Sigmoid colon (tissue), 3 donors: Measurements from ENCODE around the gene GSG1L.

Experiments used
- CTCF ChIP-seq, 4 experiments: fragments of 450-650 bp in 3 of 4; fragments of 200-600 bp in 1 of 4; IDR thresholded peaks; one replicate each; pipeline ENCODE4 v1.5.1; 2016 to 2019; ENCODE audit warnings: antibody characterized with exemption in 4 of 4, mild to moderate bottlenecking in 3 of 4, moderate library complexity in 2 of 4
- POLR2A ChIP-seq, 2 donors: fragments of 450-650 bp; IDR thresholded peaks; one replicate each; pipeline ENCODE4 v1.6.1; 2016; ENCODE audit warnings: antibody characterized with exemption in 2 of 2, mild to moderate bottlenecking in 2 of 2, moderate library complexity in 2 of 2

DNA sequence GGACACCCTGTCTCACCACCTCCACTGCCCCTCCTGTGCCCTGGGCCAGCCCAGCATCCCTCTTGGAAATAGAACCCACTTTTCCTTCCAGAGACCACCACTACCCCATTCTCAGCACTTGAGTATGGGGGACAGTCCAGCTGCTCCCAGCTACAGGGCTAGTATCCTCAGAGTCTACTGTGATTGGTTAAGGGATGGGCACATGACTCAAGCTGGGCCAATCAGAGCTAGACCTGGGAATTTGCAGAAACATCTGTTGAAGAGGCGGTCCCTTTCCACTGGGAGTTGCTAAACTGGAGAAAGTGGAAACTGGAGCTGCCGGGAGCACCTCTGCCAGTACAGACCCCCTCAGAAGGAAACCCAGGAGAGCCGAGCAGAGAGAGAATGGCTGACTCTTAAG is 156.6 kb downstream of the GSG1L start:
- TF ChIP-seq POLR2A (IDR thresholded peaks at IDR 0.05) (no peak), CTCF (IDR thresholded peaks at IDR 0.05) (no peak)
